HG03196 (cell line): ENCODE results near the gene RAD51B.

Source experiments
- ATAC-seq: cut with Tn5 transposase; IDR thresholded peaks from one replicate; pipeline ENCODE4 v1.9.1; 2021; ENCODE audit not compliant: unreplicated experiment

Gene RAD51B

DNA sequence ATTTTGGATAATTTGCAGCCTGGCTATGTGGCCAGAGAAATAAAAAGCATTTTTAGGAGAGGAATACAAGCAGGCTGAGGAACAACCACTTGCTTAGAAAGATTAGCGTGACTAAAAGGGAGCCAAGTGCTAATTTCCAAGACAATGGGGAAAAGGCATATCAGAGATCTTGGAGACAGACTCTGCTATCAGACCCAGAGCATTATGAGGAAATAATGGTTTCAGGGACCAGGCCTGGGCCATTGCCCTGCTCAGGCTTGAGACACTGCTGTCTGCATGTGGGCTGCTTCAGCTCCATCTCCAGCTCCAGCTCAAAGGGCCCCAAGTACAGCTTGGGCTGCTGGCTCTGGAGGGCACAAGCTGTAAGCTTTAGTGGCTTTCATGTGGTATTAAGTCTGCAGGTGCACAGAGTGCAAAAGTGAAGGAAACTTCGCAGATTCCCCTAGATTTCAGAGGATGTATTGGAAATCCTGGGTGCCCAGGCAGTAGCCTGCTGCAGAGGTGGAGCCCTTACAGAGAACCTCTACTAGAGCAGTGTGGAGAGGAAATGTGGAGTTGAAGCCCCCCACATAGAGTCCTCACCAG is 524.0 kb downstream of the RAD51B start:
- ATAC-seq = no peak

DNA sequence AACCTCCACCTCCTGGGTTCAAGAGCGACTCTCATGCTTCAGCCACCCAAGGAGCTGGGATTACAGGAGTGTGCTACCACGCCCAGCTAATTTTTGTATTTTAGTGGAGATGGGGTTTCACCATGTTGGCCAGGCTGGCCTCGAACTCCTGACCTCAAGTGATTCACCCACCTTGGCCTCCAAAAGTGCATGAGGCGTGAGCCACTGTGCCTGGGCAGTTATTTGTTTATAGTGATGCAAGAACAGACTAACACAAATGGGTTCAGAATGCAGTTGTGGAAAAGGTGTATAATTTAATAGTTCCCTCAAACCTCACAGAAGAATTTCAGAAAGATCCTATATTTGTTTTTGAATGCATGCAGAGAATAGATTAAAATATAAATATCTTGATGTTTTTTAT is 526.2 kb downstream of the RAD51B start:
- no peak for ATAC-seq

- ATAC-seq = no peak
Observed at GRCh38 chr14:68346556-68347343, 527.2 kb downstream of the RAD51B start.

DNA sequence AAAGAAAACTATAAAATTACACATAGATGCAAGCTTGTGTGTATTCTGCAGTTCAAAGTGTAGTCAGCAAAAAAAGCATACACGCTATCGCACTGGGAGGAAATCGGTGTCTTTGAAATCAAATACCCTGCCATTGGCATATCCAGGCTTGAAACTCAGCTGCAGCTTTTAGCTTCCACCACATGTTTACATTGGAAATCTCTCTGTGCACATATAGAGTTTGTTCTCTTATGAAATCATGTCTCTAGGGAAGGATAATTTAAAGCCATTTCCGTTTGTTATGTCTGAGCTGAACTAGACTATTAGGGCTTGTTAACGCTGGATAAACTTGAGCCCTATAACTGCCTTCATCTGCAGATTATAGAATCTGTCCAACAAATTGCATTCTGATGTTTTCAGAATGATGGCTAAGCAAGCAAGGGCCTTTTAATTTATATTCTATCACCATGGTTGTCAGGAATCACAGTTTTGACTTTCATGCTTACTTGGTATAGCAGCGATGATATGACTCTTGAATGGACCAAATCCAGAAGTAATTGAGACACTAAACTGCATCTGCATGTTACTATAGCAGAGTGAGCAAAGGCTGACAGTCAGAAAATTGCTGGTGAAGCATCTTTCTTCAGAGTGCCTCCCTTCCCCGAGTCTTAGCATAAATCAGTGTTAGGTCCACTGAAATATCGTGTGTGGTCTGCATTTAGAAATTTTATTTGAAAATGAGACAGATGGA is 530.5 kb downstream of the RAD51B start:
- no peak for ATAC-seq

GRCh38 chr14:68355415-68355814 is 535.8 kb downstream of the RAD51B start:
- ATAC-seq = no peak

DNA sequence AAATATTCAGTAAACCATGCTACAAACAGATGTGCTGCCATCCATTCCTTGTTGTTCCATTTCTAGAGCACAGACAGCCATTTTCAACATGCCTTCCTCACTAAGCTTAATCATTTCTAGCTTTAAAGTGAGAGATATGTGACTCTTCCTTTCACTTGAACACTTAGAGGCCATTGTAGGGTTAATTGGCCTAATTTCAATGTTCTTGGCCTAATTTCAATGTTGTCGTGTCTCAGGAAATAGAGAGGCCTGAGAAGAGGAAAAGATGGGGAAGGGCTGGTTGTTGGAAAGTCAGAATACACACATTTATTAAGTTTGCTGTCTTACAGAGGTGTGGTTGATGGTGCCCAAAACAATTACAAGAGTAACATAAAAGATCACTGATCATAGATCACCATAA is 538.2 kb downstream of the RAD51B start:
- no peak for ATAC-seq

DNA sequence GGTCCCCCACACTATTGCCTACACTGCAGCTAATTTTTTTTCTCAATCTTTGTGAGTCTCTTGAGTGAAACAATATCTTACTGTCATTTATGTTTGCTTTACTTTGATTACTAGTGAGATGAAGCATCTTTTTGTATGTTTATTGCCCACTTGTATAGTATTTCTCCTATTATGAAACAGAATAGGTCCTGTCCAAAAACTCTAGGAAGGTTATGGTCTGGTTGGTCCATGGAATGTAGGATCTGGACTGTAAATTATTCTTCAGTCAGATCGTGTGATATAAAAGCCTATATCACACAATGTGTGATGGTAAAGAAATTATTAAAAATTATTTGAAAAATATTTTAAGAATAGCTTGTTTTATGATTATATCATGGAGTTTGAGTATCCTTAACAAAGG is 538.9 kb downstream of the RAD51B start:
- no peak for ATAC-seq

- ATAC-seq = no peak
Observed at GRCh38 chr14:68359022-68359836, 539.6 kb downstream of the RAD51B start.

DNA sequence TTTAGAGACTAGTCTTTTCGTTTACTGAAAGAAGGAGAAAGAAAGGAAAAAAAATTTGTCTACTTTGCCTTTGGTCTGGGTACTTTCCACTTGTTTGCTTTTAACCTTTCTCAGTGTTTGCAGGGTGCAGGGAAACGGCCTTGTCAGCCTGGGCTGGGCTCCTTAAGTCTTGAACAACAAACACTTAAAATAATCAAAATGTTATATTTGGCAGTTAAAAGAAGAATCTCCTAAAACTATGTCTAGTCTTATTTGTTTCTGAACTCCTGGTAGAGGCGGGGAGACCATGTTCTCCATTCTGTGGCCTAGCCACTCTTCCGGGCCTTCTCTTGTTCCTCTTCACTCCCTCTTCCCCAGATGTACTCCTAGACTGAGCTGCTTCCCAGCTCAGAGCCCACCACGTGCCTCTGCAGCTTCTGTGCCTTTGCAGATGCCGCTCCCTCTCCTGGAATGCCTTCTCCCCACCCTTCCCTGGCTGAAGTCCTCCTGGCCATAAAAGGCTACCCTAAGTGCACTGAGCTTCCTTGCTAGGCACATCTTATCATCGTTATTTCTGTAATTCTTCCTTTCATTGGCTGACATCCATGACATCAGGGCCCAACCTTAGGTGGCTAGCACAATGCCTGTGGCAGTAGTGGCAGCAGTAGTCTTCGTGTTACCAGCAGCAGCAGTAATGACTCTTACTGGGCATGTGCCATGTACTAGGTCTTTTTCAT is 540.4 kb downstream of the RAD51B start:
- no peak for ATAC-seq

DNA sequence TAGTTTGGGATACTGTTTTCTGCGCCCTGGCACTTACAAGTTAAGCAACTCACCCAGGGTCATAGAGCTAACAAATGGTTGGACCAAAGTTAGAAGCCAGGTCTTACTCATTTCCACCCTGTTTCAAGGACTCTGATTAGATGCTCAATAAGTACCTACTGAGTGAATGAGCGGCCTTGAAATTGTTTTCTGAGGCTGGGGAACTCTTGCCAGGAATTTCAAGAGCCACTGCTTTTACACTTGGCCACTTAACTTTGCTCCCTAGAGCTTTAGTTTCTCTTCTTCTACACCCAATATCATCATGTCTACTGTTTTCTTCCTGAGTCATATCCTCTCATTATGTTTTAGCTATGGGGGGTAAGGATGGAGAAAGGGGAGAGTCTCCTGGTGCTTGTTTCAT is 541.7 kb downstream of the RAD51B start:
- no peak for ATAC-seq

- ATAC-seq = no peak
Observed at GRCh38 chr14:68362846-68363245, 543.3 kb downstream of the RAD51B start.

DNA sequence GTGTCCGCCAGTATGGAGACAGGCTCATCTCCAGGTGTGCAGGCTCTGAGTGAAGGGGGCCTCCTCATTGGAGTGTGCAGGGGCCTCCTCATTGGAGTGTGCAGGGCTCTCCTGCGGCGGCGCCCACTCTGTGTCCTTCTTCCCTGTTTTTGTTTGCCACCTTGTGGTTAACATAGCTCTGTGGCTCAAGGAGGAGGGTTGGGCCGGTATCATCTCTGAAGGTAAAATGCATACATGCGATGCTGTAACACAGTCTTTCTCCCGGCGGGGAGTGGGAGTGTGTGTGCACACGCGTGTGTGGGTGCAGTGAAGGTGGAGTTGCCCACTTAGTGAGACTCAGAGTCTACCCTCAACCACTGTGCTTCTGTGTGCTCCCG is 543.9 kb downstream of the RAD51B start:
- ATAC-seq = no peak

GRCh38 chr14:68363843-68364767 is 544.5 kb downstream of the RAD51B start:
- ATAC-seq = no peak

DNA sequence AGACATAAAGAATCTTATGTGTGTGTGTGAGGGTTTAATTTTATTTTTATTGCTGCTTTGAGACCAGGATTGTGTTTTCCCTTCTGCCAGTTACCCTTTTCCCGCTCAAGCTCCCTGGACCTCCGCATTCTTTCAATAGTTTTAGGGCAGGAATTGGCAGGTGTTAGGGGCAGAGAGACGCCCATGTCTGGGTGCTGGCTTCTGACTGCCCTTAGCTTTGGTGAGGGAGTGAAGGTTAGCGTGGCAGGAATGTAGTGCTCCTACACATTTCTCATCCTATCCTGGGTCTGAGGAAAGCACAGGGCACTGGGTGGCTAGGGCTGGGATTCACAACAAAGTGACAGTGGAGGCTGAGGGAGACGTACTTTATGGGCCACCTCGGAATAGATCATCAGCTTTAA is 545.2 kb downstream of the RAD51B start:
- ATAC-seq = no peak

GRCh38 chr14:68365228-68365627 is 545.6 kb downstream of the RAD51B start:
- ATAC-seq = no peak

GRCh38 chr14:68366656-68367055 is 547.1 kb downstream of the RAD51B start:
- no peak for ATAC-seq

- ATAC-seq = no peak
Observed at GRCh38 chr14:68367536-68367935, 548.0 kb downstream of the RAD51B start.

GRCh38 chr14:68368850-68369249 is 549.3 kb downstream of the RAD51B start:
- peak; percentile 41 for ATAC-seq

DNA sequence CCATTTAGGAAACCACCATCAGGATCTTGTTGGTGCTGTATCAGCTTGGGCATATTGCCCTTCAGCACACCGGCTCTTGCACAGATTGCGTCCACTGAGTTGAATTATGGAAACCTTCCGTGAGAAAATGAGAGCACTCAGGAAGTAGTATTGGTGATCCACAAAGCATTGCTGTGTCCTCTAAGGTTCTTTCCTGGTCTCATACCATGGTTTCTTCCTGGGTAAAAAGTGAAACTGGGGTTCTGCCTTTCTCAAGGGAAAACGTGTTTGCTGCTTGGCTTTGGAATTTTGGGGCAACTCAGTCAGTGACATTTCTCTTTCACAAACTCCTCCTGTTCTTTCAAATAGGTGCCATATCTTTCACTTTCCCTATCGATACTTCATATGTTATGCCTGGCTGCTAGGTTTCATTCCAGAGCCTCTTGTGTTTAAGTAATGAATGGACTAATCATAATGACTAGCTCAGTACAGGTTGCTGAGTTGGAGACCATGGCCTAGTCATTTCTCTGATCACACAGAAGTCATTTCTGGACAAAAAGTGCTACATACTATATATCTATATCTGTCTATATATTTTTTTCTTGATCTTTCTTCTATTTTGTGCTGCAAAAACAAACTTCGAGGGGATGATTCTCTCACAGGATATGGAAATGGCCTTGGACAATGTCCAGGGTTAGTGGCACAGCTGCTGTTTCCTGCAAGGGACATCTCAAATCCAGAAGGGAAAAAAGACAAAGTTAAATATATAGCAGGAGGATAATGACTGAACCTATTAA is 549.9 kb downstream of the RAD51B start:
- ATAC-seq = peak; percentile 39
